ENCODE data around the gene ATP2B2. TPM values are rescaled to one million over a fixed set of nuclear protein-coding genes. Genes with fewer than 3 reads are reported as not detected.
A peak's percentile ranks its signal among the peaks of the same experiment; 100 is the strongest.

ATP2B2 gene
- total RNA-seq, 4 donors from 2014 or later = 0.31 to 2.9 (median 1.8) TPM

DNA sequence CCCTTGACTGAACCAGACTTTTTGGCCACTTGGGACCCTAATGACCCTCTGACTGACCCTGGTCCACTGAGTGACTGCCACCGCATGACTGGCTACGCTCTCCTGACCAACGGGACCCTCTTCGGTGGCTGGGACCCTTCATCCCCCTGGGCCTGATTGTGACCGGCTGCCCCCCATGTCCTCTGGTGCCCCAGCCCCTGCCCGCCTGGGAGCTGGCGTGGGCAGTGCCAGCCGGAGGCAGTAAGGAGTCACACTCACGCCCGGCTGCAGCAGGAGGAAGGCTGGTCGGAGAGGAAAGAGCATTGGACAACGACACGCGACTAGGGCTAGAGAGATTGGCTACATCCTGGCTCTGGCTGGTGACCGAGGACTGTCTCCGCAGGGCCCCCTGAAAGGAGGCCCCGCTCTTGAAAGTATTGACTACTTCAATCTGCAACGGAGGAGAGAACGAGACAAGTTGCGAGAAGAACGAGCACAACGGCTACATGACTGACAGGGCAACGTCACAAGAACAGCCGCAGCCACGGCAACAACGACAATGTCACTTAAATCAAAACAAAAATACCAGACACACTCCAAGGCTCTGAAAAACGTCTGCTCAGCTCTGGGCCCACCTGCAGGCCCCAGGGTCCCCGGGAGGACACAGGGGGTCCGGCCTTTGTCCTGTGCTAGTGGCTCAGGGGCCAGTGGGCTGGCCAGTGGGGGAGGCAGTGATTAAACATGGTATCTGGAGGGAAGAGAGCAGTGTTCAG, 169.3 kb downstream of the ATP2B2 start:
- no peak overlapping the region for H3K4me3 ChIP-seq
- ATAC-seq (no peak), DNase-seq (no peak)
- intact Hi-C loops (cut with DNase I; ENCODE audit: low total_unique reads) (no loop called here), in situ Hi-C loops (cut with MboI; ENCODE audit: low sequenced_read_pairs in 4 of 4) (no loop called here)
- H3K4me1 ChIP-seq = peaks cover 16 to 20% of the 10 kb centered on the region in 2 donors
- H3K36me3 ChIP-seq = no peaks in the 10 kb centered on the region
- no peaks in the 10 kb centered on the region for H3K9me3 ChIP-seq
- no peak for TF ChIP-seq POLR2A (IDR thresholded peaks at IDR 0.05)
- TF ChIP-seq, protein P1, sequence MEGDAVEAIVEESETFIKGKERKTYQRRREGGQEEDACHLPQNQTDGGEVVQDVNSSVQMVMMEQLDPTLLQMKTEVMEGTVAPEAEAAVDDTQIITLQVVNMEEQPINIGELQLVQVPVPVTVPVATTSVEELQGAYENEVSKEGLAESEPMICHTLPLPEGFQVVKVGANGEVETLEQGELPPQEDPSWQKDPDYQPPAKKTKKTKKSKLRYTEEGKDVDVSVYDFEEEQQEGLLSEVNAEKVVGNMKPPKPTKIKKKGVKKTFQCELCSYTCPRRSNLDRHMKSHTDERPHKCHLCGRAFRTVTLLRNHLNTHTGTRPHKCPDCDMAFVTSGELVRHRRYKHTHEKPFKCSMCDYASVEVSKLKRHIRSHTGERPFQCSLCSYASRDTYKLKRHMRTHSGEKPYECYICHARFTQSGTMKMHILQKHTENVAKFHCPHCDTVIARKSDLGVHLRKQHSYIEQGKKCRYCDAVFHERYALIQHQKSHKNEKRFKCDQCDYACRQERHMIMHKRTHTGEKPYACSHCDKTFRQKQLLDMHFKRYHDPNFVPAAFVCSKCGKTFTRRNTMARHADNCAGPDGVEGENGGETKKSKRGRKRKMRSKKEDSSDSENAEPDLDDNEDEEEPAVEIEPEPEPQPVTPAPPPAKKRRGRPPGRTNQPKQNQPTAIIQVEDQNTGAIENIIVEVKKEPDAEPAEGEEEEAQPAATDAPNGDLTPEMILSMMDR (IDR thresholded peaks at IDR 0.05 in 4 of 5, conservative IDR thresholded peaks at IDR 0.05 in 1 of 5) = no peak
- peak overlapping the region; percentile 86 to 93 (median 90) for H3K27ac ChIP-seq
- no peaks in the 10 kb centered on the region for H3K27me3 ChIP-seq

DNA sequence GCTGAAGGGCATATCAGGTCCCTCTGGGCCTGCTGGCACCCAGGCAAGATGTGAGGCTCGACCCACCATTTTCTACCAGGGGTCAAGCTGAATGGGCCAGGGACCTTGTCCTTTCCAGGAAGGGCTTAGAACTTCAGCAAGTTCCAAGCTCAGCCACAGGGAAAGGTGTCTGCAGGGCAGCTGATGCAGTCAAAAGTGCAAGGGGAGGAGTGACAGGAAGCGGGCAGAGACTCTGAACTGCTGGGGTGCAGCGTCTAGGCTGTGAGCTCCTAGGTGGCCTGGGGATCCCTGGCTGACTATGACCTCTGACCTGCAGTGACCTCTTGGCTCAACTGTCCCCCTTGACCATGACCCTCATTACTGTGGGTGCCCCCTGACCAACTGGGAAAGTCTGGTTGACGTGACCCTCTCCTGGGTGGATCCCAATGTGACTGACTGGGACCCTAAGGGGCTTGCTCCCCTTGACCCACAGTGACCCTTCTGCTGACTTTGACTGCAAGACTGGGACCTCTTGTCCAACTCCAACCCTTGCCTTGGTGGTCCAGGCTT, 170.1 kb downstream of the ATP2B2 start:
- DNase-seq (no peak), ATAC-seq (no peak)
- Histone ChIP-seq H3K27ac (peak overlapping the region; percentile 86 to 93 (median 90)), H3K27me3 (no peaks in the 10 kb centered on the region), H3K4me1 (peaks cover 16 to 20% of the 10 kb centered on the region in 2 donors), H3K9me3 (no peaks in the 10 kb centered on the region), H3K36me3 (no peaks in the 10 kb centered on the region), H3K4me3 (no peak overlapping the region)
- in situ Hi-C loops (cut with MboI; ENCODE audit: low sequenced_read_pairs in 4 of 4) = no loop called here
- TF ChIP-seq POLR2A (IDR thresholded peaks at IDR 0.05) = no peak
- TF ChIP-seq, protein P1 (IDR thresholded peaks at IDR 0.05 in 4 of 5, conservative IDR thresholded peaks at IDR 0.05 in 1 of 5) = no peak
- intact Hi-C loops (cut with DNase I; ENCODE audit: low total_unique reads) = no loop called here

GRCh38 chr3:10334459-10334858, 170.9 kb downstream of the ATP2B2 start:
- Histone ChIP-seq H3K36me3 (no peaks in the 10 kb centered on the region), H3K9me3 (no peaks in the 10 kb centered on the region), H3K4me1 (peaks cover 20 to 26% of the 10 kb centered on the region in 2 donors), H3K27me3 (no peaks in the 10 kb centered on the region), H3K27ac (peak overlapping the region; percentile 86 to 93 (median 90)), H3K4me3 (no peak overlapping the region)
- ATAC-seq (peak; percentile 93 to 95), DNase-seq (peak; percentile 90 to 94)
- intact Hi-C loops (cut with DNase I; ENCODE audit: low total_unique reads) (no loop called here), in situ Hi-C loops (cut with MboI; ENCODE audit: low sequenced_read_pairs in 4 of 4) (no loop called here)
- TF ChIP-seq, protein P1 (IDR thresholded peaks at IDR 0.05 in 4 of 5, conservative IDR thresholded peaks at IDR 0.05 in 1 of 5) = peak; percentile 63 to 75 (median 69)
- TF ChIP-seq POLR2A (IDR thresholded peaks at IDR 0.05) = peak in 1 of 2 donors; percentile 34

- Histone ChIP-seq H3K27ac (peak overlapping the region; percentile 86 to 93 (median 90)), H3K4me1 (peaks cover 24 to 29% of the 10 kb centered on the region in 2 donors), H3K9me3 (no peaks in the 10 kb centered on the region), H3K36me3 (no peaks in the 10 kb centered on the region), H3K27me3 (no peaks in the 10 kb centered on the region), H3K4me3 (no peak overlapping the region)
- ATAC-seq (peak in 1 of 2 donors; percentile 45), DNase-seq (no peak)
- intact Hi-C loops (cut with DNase I; ENCODE audit: low total_unique reads) = no loop called here
- in situ Hi-C loops (cut with MboI; ENCODE audit: low sequenced_read_pairs in 4 of 4) = no loop called here
- TF ChIP-seq POLR2A (IDR thresholded peaks at IDR 0.05) = no peak
- TF ChIP-seq, protein P1 (IDR thresholded peaks at IDR 0.05 in 4 of 5, conservative IDR thresholded peaks at IDR 0.05 in 1 of 5) = no peak
Measured at GRCh38 chr3:10334042-10334441, 171.3 kb downstream of the ATP2B2 start.
